ENCODE measurements around the gene ZFAND3.

GRCh38 chr6:37831457-37831856 lies 11.9 kb downstream of the ZFAND3 start:
- TF ChIP-seq CTCF (optimal IDR thresholded peaks at IDR 0.05 in 1 of 3, IDR thresholded peaks at IDR 0.05 in 1 of 3, conservative IDR thresholded peaks at IDR 0.05 in 1 of 3; ENCODE audit: extremely low read depth in 1 of 3, insufficient read depth in 2 of 3, low read length in 3 of 3) (no peak), EZH2 (IDR thresholded peaks at IDR 0.05; ENCODE audit: low read length) (no peak)

Data from keratinocyte (primary cell).